Measurements from ENCODE around the gene ALDH16A1. TPM values are rescaled to one million over a fixed set of nuclear protein-coding genes. Genes with fewer than 3 reads are reported as not detected.
"Not testable (repeated sequence)": the region's sequence is repeated elsewhere in the genome, so short reads cannot be mapped to it uniquely, and the experiment has no call there.

ALDH16A1 gene
- polyA plus RNA-seq, 1 donor (not counting 4 experiments of a cell fraction or from before 2014, with no cell fraction given) = 7.1 TPM

- TF ChIP-seq CTCF (optimal IDR thresholded peaks at IDR 0.05 in 1 of 3, IDR thresholded peaks at IDR 0.05 in 1 of 3, conservative IDR thresholded peaks at IDR 0.05 in 1 of 3; ENCODE audit: extremely low read depth in 1 of 3, insufficient read depth in 2 of 3, low read length in 3 of 3) = no peak
- no peak for TF ChIP-seq EZH2 (IDR thresholded peaks at IDR 0.05; ENCODE audit: low read length)
- peaks cover 4 to 5% of the 10 kb centered on the region in 2 experiments for H3K36me3 ChIP-seq (ENCODE audit: control insufficient read depth in 2 of 2, extremely low read depth in 1 of 2, insufficient read depth in 2 of 2, low read length in 2 of 2)
- H3K9me3 ChIP-seq (ENCODE audit: control insufficient read depth, low read depth, low read length) = no peaks in the 10 kb centered on the region
- H3K9ac ChIP-seq (ENCODE audit: control insufficient read depth, extremely low read depth, insufficient read depth, low read length) = no peak overlapping the region
- dilution Hi-C loops (cut with MboI; ENCODE audit: extremely low pct_ligation_motif_present, low sequenced_read_pairs) = no loop called here
- peaks cover 9% of the 10 kb centered on the region for H3K4me1 ChIP-seq (ENCODE audit: control insufficient read depth, extremely low read depth, insufficient read depth, low read length)
- H3K4me3 ChIP-seq (ENCODE audit: control insufficient read depth in 2 of 3, extremely low read depth in 1 of 3, insufficient read depth in 2 of 3, low read depth in 1 of 3, low read length in 3 of 3) = no peak overlapping the region
- no peaks in the 10 kb centered on the region for H3K27me3 ChIP-seq (ENCODE audit: control insufficient read depth, extremely low read depth, insufficient read depth, low read length)
- FAIRE-seq = no peak
- H3K9me1 ChIP-seq (ENCODE audit: control insufficient read depth, extremely low read depth, insufficient read depth, low read length) = no peaks in the 10 kb centered on the region
- no peaks in the 10 kb centered on the region for H4K20me1 ChIP-seq (ENCODE audit: control insufficient read depth, extremely low read depth, insufficient read depth, low read length)
- no peak for DNase-seq (ENCODE audit: low read depth, low spot score)
- no peak overlapping the region for H3K4me2 ChIP-seq (ENCODE audit: control insufficient read depth, extremely low read depth, insufficient read depth, low read depth, low read length)
- peaks cover 8% of the 10 kb centered on the region for H3K79me2 ChIP-seq (ENCODE audit: control insufficient read depth, insufficient read depth, low read length)
- no peak overlapping the region for H3K27ac ChIP-seq (ENCODE audit: control insufficient read depth, insufficient read depth, low read length)
- no peak overlapping the region for H2AFZ ChIP-seq (ENCODE audit: control insufficient read depth, low read length)
Observed at GRCh38 chr19:49458567-49458903, 5.5 kb downstream of the ALDH16A1 start.

GRCh38 chr19:49459388-49459787 lies 6.4 kb downstream of the ALDH16A1 start:
- Histone ChIP-seq H3K9me3 (ENCODE audit: control insufficient read depth, low read depth, low read length) (no peaks in the 10 kb centered on the region), H3K4me1 (ENCODE audit: control insufficient read depth, extremely low read depth, insufficient read depth, low read length) (peaks cover 3% of the 10 kb centered on the region), H3K36me3 (ENCODE audit: control insufficient read depth in 2 of 2, extremely low read depth in 1 of 2, insufficient read depth in 2 of 2, low read length in 2 of 2) (peaks cover 4 to 5% of the 10 kb centered on the region in 2 experiments), H3K4me2 (ENCODE audit: control insufficient read depth, extremely low read depth, insufficient read depth, low read depth, low read length) (no peak overlapping the region), H3K27me3 (ENCODE audit: control insufficient read depth, extremely low read depth, insufficient read depth, low read length) (no peaks in the 10 kb centered on the region), H2AFZ (ENCODE audit: control insufficient read depth, low read length) (no peak overlapping the region), H4K20me1 (ENCODE audit: control insufficient read depth, extremely low read depth, insufficient read depth, low read length) (no peaks in the 10 kb centered on the region), H3K9me1 (ENCODE audit: control insufficient read depth, extremely low read depth, insufficient read depth, low read length) (no peaks in the 10 kb centered on the region), H3K79me2 (ENCODE audit: control insufficient read depth, insufficient read depth, low read length) (peaks cover 2% of the 10 kb centered on the region), H3K9ac (ENCODE audit: control insufficient read depth, extremely low read depth, insufficient read depth, low read length) (no peak overlapping the region), H3K4me3 (ENCODE audit: control insufficient read depth in 2 of 3, extremely low read depth in 1 of 3, insufficient read depth in 2 of 3, low read depth in 1 of 3, low read length in 3 of 3) (no peak overlapping the region), H3K27ac (ENCODE audit: control insufficient read depth, insufficient read depth, low read length) (no peak overlapping the region)
- TF ChIP-seq CTCF (optimal IDR thresholded peaks at IDR 0.05 in 1 of 3, IDR thresholded peaks at IDR 0.05 in 1 of 3, conservative IDR thresholded peaks at IDR 0.05 in 1 of 3; ENCODE audit: extremely low read depth in 1 of 3, insufficient read depth in 2 of 3, low read length in 3 of 3) (no peak), EZH2 (IDR thresholded peaks at IDR 0.05; ENCODE audit: low read length) (no peak)
- dilution Hi-C loops (cut with MboI; ENCODE audit: extremely low pct_ligation_motif_present, low sequenced_read_pairs) = no loop called here
- DNase-seq (ENCODE audit: low read depth, low spot score) (no peak), FAIRE-seq (no peak)

GRCh38 chr19:49461130-49461529 lies 8.1 kb downstream of the ALDH16A1 start:
- H4K20me1 ChIP-seq (ENCODE audit: control insufficient read depth, extremely low read depth, insufficient read depth, low read length); DNase-seq (ENCODE audit: low read depth, low spot score); H3K27me3 ChIP-seq (ENCODE audit: control insufficient read depth, extremely low read depth, insufficient read depth, low read length); H3K4me2 ChIP-seq (ENCODE audit: control insufficient read depth, extremely low read depth, insufficient read depth, low read depth, low read length); H3K4me1 ChIP-seq (ENCODE audit: control insufficient read depth, extremely low read depth, insufficient read depth, low read length); H3K27ac ChIP-seq (ENCODE audit: control insufficient read depth, insufficient read depth, low read length); H3K9me3 ChIP-seq (ENCODE audit: control insufficient read depth, low read depth, low read length); H3K79me2 ChIP-seq (ENCODE audit: control insufficient read depth, insufficient read depth, low read length); H3K4me3 ChIP-seq (ENCODE audit: control insufficient read depth in 2 of 3, extremely low read depth in 1 of 3, insufficient read depth in 2 of 3, low read depth in 1 of 3, low read length in 3 of 3); FAIRE-seq; H3K9me1 ChIP-seq (ENCODE audit: control insufficient read depth, extremely low read depth, insufficient read depth, low read length); dilution Hi-C loops (cut with MboI; ENCODE audit: extremely low pct_ligation_motif_present, low sequenced_read_pairs); H3K9ac ChIP-seq (ENCODE audit: control insufficient read depth, extremely low read depth, insufficient read depth, low read length); H3K36me3 ChIP-seq (ENCODE audit: control insufficient read depth in 2 of 2, extremely low read depth in 1 of 2, insufficient read depth in 2 of 2, low read length in 2 of 2); H2AFZ ChIP-seq (ENCODE audit: control insufficient read depth, low read length): not testable (repeated sequence)
